Measurements from ENCODE around the gene VPS50. TPM values are rescaled to one million over a fixed set of nuclear protein-coding genes. Genes with fewer than 3 reads are reported as not detected.

The VPS50 gene
- polyA plus RNA-seq, 3 donors: 7.6 to 12.6 (median 9.5) TPM

DNA sequence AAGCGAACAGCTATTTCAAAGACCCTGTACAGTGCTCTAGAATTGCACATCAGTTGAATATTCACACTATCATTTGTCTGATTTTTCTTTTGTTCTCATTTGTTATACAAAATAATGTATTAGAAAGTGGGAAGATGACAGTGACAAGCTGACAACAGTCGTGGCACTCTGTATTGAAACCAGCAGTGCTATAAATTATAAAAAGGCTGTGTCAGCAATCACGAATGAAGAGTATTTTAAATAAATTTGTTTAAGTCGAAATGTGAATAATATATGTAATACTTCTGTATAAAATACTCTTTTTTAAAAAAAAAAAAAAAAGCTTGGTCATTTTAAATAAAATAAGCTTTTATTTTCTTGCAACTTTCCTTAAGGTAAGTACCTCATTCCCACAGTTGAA lies 122.6 kb downstream of the VPS50 start:
- H4K20me1 ChIP-seq (ENCODE audit: insufficient read depth, low read length): no peaks in the 10 kb centered on the region
- no peaks in the 10 kb centered on the region for H3K4me1 Mint-ChIP-seq
- no peaks in the 10 kb centered on the region for H3K4me1 ChIP-seq (ENCODE audit: control insufficient read depth in 1 of 2, insufficient read depth in 2 of 2, low read length in 2 of 2)
- no peaks in the 10 kb centered on the region for H3K27me3 ChIP-seq (ENCODE audit: control insufficient read depth in 2 of 2, insufficient read depth in 2 of 2, low read length in 2 of 2)
- no peak overlapping the region for H3K4me3 Mint-ChIP-seq
- H3K9me3 Mint-ChIP-seq: no peaks in the 10 kb centered on the region
- H3K4me3 ChIP-seq (replicated peaks in 1 of 3; ENCODE audit: low read depth in 2 of 3, low read length in 3 of 3): no peak overlapping the region
- no peak overlapping the region for H2AFZ ChIP-seq (ENCODE audit: insufficient read depth, low read depth, low read length, poor library complexity, severe bottlenecking)
- intact Hi-C loops (cut with micrococcal nuclease): no loop called here
- no peaks in the 10 kb centered on the region for H3K79me2 ChIP-seq (ENCODE audit: insufficient read depth, low read length)
- TF ChIP-seq CTCF (IDR thresholded peaks at IDR 0.05): no peak
- H3K36me3 ChIP-seq (replicated peaks in 1 of 2; ENCODE audit: control insufficient read depth in 1 of 2, insufficient read depth in 2 of 2, low read length in 2 of 2): peaks cover 24 to 69% of the 10 kb centered on the region in 2 donors
- H3K4me2 ChIP-seq (replicated peaks; ENCODE audit: extremely low read depth, low read length, poor library complexity, severe bottlenecking): no peak overlapping the region
- no peaks in the 10 kb centered on the region for H3K9me3 ChIP-seq (replicated peaks in 1 of 2; ENCODE audit: control insufficient read depth in 1 of 2, insufficient read depth in 1 of 2, low read length in 2 of 2)
- H3K27ac ChIP-seq (ENCODE audit: low read depth in 1 of 2, low read length in 2 of 2): no peak overlapping the region
- no CpG with 5 or more reads among the region's 4 CpGs for WGBS (ENCODE audit: insufficient coverage)
- DNase-seq: no peak
- H3K27me3 Mint-ChIP-seq (ENCODE audit: low read depth in 3 of 3): peaks cover 0 to 3% (median 0%) of the 10 kb centered on the region in 3 donors
- peaks cover 43 to 54% of the 10 kb centered on the region in 2 donors for H3K36me3 Mint-ChIP-seq
- H3K9ac ChIP-seq (ENCODE audit: insufficient read depth, low read length, poor library complexity, severe bottlenecking): no peak overlapping the region
- no peak overlapping the region for H3K27ac Mint-ChIP-seq

- no peaks in the 10 kb centered on the region for H3K79me2 ChIP-seq (ENCODE audit: insufficient read depth, low read length)
- DNase-seq: no peak
- H3K27ac ChIP-seq (ENCODE audit: low read depth in 1 of 2, low read length in 2 of 2): no peak overlapping the region
- H2AFZ ChIP-seq (ENCODE audit: insufficient read depth, low read depth, low read length, poor library complexity, severe bottlenecking): no peak overlapping the region
- Mint-ChIP-seq H3K27ac (no peak overlapping the region), H3K27me3 (ENCODE audit: low read depth in 3 of 3) (peaks cover 0 to 2% (median 0%) of the 10 kb centered on the region in 3 donors), H3K9me3 (no peaks in the 10 kb centered on the region), H3K4me1 (no peaks in the 10 kb centered on the region), H3K36me3 (peaks cover 23 to 32% of the 10 kb centered on the region in 2 donors), H3K4me3 (no peak overlapping the region)
- no peak overlapping the region for H3K4me3 ChIP-seq (replicated peaks in 1 of 3; ENCODE audit: low read depth in 2 of 3, low read length in 3 of 3)
- H3K27me3 ChIP-seq (ENCODE audit: control insufficient read depth in 2 of 2, insufficient read depth in 2 of 2, low read length in 2 of 2): no peaks in the 10 kb centered on the region
- no peaks in the 10 kb centered on the region for H3K9me3 ChIP-seq (replicated peaks in 1 of 2; ENCODE audit: control insufficient read depth in 1 of 2, insufficient read depth in 1 of 2, low read length in 2 of 2)
- H3K36me3 ChIP-seq (replicated peaks in 1 of 2; ENCODE audit: control insufficient read depth in 1 of 2, insufficient read depth in 2 of 2, low read length in 2 of 2): peaks cover 19 to 44% of the 10 kb centered on the region in 2 donors
- no CpG with 5 or more reads among the region's 2 CpGs for WGBS (ENCODE audit: insufficient coverage)
- intact Hi-C loops (cut with micrococcal nuclease): no loop called here
- no peaks in the 10 kb centered on the region for H4K20me1 ChIP-seq (ENCODE audit: insufficient read depth, low read length)
- H3K9ac ChIP-seq (ENCODE audit: insufficient read depth, low read length, poor library complexity, severe bottlenecking): no peak overlapping the region
- H3K4me2 ChIP-seq (replicated peaks; ENCODE audit: extremely low read depth, low read length, poor library complexity, severe bottlenecking): no peak overlapping the region
- H3K4me1 ChIP-seq (ENCODE audit: control insufficient read depth in 1 of 2, insufficient read depth in 2 of 2, low read length in 2 of 2): no peaks in the 10 kb centered on the region
- TF ChIP-seq CTCF (IDR thresholded peaks at IDR 0.05): no peak
These were observed 127.5 kb downstream of the VPS50 start for GRCh38 chr7:93359520-93360198.

Measured in CD14-positive monocyte (primary cell).